ENCODE data around the gene KIAA1210. TPM values are rescaled to one million over a fixed set of nuclear protein-coding genes. Genes with fewer than 3 reads are reported as not detected.
A peak's percentile ranks its signal among the peaks of the same experiment; 100 is the strongest.

The KIAA1210 gene
- total RNA-seq, 1 experiment from 2014 or later, result not detected

GRCh38 chrX:119041175-119041574 is 86.4 kb downstream of the KIAA1210 start:
- H3K4me3 ChIP-seq (replicated peaks in 1 of 2; ENCODE audit: low read depth in 1 of 2, low read length in 2 of 2), result no peak overlapping the region
- no peak overlapping the region for H2AFZ ChIP-seq (ENCODE audit: low read depth, low read length, poor library complexity, severe bottlenecking)
- intact Hi-C loops (cut with micrococcal nuclease), result no loop called here
- H3K27me3 ChIP-seq (ENCODE audit: insufficient read depth, low read length), result no peaks in the 10 kb centered on the region
- no peaks in the 10 kb centered on the region for H4K20me1 ChIP-seq (ENCODE audit: insufficient read depth)
- CTCF ChIA-PET, result interaction anchor here (0.9 to 1.1 kb wide), 2 partner anchors 13 to 26 kb away, joined by 3 to 5 read pairs; no protein-coding TSS in a partner anchor
- H3K79me2 ChIP-seq (ENCODE audit: insufficient read depth, low read length), result no peaks in the 10 kb centered on the region
- H3K9ac ChIP-seq (ENCODE audit: low read length), result no peak overlapping the region
- peaks cover 11 to 17% of the 10 kb centered on the region in 2 experiments; a peak in 3 of 4 replicates for H3K4me1 ChIP-seq (ENCODE audit: control insufficient read depth in 1 of 2, insufficient read depth in 2 of 2, low read length in 2 of 2)
- RAD21 ChIA-PET (ENCODE audit: low non-redundant PET in 1 of 2, low total read pairs in 2 of 2, uncharacterized antibody in 2 of 2, unreplicated experiment in 2 of 2), result interaction anchor here in 1 of 2 experiments (0.7 kb wide), 1 partner anchor 491 kb away, joined by 3 read pairs; no protein-coding TSS in a partner anchor
- H3K36me3 ChIP-seq (ENCODE audit: control insufficient read depth in 1 of 2, insufficient read depth in 2 of 2, low read length in 2 of 2), result no peaks in the 10 kb centered on the region
- H3K27ac ChIP-seq (ENCODE audit: low read depth, low read length), result no peak overlapping the region
- DNase-seq (ENCODE audit: low read depth, low spot score), result peak; percentile 32
- no peaks in the 10 kb centered on the region for H3K9me3 ChIP-seq (ENCODE audit: control insufficient read depth in 1 of 2, insufficient read depth in 1 of 2, low read depth in 1 of 2, low read length in 2 of 2)
- no TSS peak for BruUV-seq (replicated peaks)
- peak; percentile 85 for ATAC-seq
- POLR2A ChIA-PET, result no interaction called here
- 0 out of 2 replicates have a peak, but pooled peaks have one; percentile 34 for TF ChIP-seq CEBPB (IDR thresholded peaks at IDR 0.05; ENCODE audit: low read depth)
- no peak for TF ChIP-seq ZNF274 (IDR thresholded peaks at IDR 0.05; ENCODE audit: low read depth, low read length)
- no peak for TF ChIP-seq ZBTB33 (IDR thresholded peaks at IDR 0.05; ENCODE audit: extremely low read depth, insufficient replicate concordance, low read length)
- TF ChIP-seq SP1 (IDR thresholded peaks at IDR 0.05; ENCODE audit: low read depth), result peak; percentile 66
- TF ChIP-seq FOSL1 (IDR thresholded peaks at IDR 0.05; ENCODE audit: low read depth), result peak; percentile 92
- no peak for TF ChIP-seq ATF3 (IDR thresholded peaks at IDR 0.05)
- peak; percentile 89 for TF ChIP-seq JUND (IDR thresholded peaks at IDR 0.05)
- TF ChIP-seq SIN3A (IDR thresholded peaks at IDR 0.05; ENCODE audit: low read depth), result no peak
- peak; percentile 59; the same call in 1 of the 2 replicates for TF ChIP-seq CBX3 (IDR thresholded peaks at IDR 0.05; ENCODE audit: low read depth)
- TF ChIP-seq CTCF (IDR thresholded peaks at IDR 0.05 in 2 of 3, conservative IDR thresholded peaks at IDR 0.05 in 1 of 3; ENCODE audit: borderline replicate concordance in 1 of 3, insufficient read depth in 1 of 3, low read depth in 2 of 3, low read length in 2 of 3), result no peak
- peak overlapping the region; percentile 53 for H3K4me2 ChIP-seq (ENCODE audit: low read length)
- no peaks in the 10 kb centered on the region for H3K9me2 ChIP-seq (ENCODE audit: insufficient read depth)
